ENCODE measurements around the gene ARHGAP44. TPM values are rescaled to one million over a fixed set of nuclear protein-coding genes. Genes with fewer than 3 reads are reported as not detected.

ARHGAP44 gene
- total and polyA plus RNA-seq, 2 donors (not counting 3 experiments of a cell fraction or from before 2014, with no cell fraction given) = 0.11 to 0.42 TPM

DNA sequence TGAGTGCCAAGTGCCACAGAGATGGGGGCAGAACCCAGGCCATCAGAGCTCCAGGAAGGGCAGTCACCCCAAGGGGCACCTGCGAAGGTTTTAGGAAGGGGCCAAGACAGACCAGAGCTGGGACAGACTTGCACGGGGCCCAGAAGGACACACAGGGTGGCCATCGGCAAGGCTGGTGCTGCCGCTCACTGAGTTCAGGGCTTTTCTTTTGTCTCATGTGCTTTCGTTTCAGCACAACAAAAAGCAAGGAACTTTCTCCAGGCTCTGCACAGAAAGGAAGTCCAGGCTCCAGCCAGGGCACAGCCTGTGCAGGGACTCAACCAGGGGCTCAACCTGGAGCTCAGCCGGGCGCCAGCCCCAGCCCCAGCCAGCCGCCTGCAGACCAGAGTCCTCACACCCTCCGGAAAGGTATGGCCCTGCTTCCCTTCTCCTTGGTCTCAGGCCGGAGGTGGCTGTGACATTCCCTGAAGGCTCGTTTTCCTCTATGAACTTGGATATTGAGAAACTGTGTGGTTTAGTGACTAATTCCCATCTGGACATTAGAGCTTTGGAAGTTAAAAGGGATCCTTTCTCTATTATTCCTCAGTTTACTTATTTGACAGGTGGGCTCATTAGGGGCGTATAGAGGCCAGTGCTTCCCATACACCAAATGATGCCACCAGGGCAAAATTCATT lies 190.7 kb downstream of the ARHGAP44 start:
- no TSS peak for BruUV-seq (replicated peaks)
- dilution Hi-C loops (cut with MboI; ENCODE audit: extremely low pct_ligation_motif_present, low sequenced_read_pairs) = no loop called here

DNA sequence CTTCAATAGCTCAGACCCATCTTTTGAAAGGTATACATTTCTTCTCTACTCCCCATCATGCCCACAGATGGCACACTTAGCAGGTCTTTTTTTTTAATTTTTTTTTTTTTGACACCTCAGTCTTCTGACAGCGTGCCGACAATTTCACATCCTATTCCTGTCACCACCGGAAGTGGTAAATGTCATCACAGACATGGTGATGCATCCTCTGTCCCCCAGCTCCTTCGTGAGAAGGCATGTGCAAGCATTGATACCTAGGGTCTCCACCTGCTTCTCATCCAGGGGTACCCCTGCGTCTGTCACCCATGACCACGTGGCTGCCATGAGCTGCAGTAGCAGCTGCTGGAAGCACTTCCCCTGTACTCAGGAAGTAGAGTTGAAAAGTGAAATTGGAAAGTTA lies 192.9 kb downstream of the ARHGAP44 start:
- TF ChIP-seq, protein P1, sequence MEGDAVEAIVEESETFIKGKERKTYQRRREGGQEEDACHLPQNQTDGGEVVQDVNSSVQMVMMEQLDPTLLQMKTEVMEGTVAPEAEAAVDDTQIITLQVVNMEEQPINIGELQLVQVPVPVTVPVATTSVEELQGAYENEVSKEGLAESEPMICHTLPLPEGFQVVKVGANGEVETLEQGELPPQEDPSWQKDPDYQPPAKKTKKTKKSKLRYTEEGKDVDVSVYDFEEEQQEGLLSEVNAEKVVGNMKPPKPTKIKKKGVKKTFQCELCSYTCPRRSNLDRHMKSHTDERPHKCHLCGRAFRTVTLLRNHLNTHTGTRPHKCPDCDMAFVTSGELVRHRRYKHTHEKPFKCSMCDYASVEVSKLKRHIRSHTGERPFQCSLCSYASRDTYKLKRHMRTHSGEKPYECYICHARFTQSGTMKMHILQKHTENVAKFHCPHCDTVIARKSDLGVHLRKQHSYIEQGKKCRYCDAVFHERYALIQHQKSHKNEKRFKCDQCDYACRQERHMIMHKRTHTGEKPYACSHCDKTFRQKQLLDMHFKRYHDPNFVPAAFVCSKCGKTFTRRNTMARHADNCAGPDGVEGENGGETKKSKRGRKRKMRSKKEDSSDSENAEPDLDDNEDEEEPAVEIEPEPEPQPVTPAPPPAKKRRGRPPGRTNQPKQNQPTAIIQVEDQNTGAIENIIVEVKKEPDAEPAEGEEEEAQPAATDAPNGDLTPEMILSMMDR (IDR thresholded peaks at IDR 0.05; ENCODE audit: extremely low read depth in 1 of 2, insufficient read depth in 1 of 2, low read depth in 1 of 2, low read length in 2 of 2) = no peak
- no peaks in the 10 kb centered on the region for H3K9me1 ChIP-seq (replicated peaks; ENCODE audit: control insufficient read depth, extremely low read depth, insufficient read depth, low read length)
- H3K79me2 ChIP-seq (ENCODE audit: control insufficient read depth, insufficient read depth, low read length) = no peaks in the 10 kb centered on the region
- no peak overlapping the region for H2AFZ ChIP-seq (ENCODE audit: low read depth, low read length)
- BruUV-seq (replicated peaks) = no TSS peak
- no peak overlapping the region for H3K9ac ChIP-seq (replicated peaks; ENCODE audit: extremely low read depth, insufficient read depth, low read length)
- no peaks in the 10 kb centered on the region for H3K4me1 ChIP-seq (ENCODE audit: control insufficient read depth, extremely low read depth, insufficient read depth, low read length)
- no peaks in the 10 kb centered on the region for H3K36me3 ChIP-seq (ENCODE audit: control insufficient read depth in 2 of 2, extremely low read depth in 1 of 2, insufficient read depth in 2 of 2, low read length in 2 of 2)
- ChIA-PET POLR2A (no interaction called here), CTCF (no interaction called here)
- intact Hi-C loops (cut with micrococcal nuclease) = no loop called here
- no peak overlapping the region for H3K27ac ChIP-seq (ENCODE audit: insufficient read depth, low read depth, low read length)
- DNase-seq (ENCODE audit: low read depth, low spot score) (no peak), FAIRE-seq (no peak)
- dilution Hi-C loops (cut with MboI; ENCODE audit: extremely low pct_ligation_motif_present, low sequenced_read_pairs) = no loop called here
- H3K9me3 ChIP-seq (replicated peaks; ENCODE audit: control insufficient read depth, insufficient read depth, low read length) = no peaks in the 10 kb centered on the region
- H3K4me2 ChIP-seq (ENCODE audit: insufficient read depth, low read length) = no peak overlapping the region
- no peak overlapping the region for H3K4me3 ChIP-seq (replicated peaks in 1 of 3; ENCODE audit: insufficient read depth in 1 of 3, low read depth in 1 of 3, low read length in 3 of 3)
- no peaks in the 10 kb centered on the region for H4K20me1 ChIP-seq (replicated peaks; ENCODE audit: control insufficient read depth, extremely low read depth, insufficient read depth, low read length)
- H3K27me3 ChIP-seq (ENCODE audit: control insufficient read depth in 2 of 2, insufficient read depth in 2 of 2, low read length in 2 of 2) = no peaks in the 10 kb centered on the region

More for the DNA sequence above, 190.7 kb downstream of the ARHGAP44 start:
- H3K9ac ChIP-seq (replicated peaks; ENCODE audit: extremely low read depth, insufficient read depth, low read length) = no peak overlapping the region
- no peaks in the 10 kb centered on the region for H3K79me2 ChIP-seq (ENCODE audit: control insufficient read depth, insufficient read depth, low read length)
- H3K4me1 ChIP-seq (ENCODE audit: control insufficient read depth, extremely low read depth, insufficient read depth, low read length) = no peaks in the 10 kb centered on the region
- H3K9me1 ChIP-seq (replicated peaks; ENCODE audit: control insufficient read depth, extremely low read depth, insufficient read depth, low read length) = no peaks in the 10 kb centered on the region
- no peaks in the 10 kb centered on the region for H3K27me3 ChIP-seq (ENCODE audit: control insufficient read depth in 2 of 2, insufficient read depth in 2 of 2, low read length in 2 of 2)
- FAIRE-seq = no peak
- no peak overlapping the region for H3K4me3 ChIP-seq (replicated peaks in 1 of 3; ENCODE audit: insufficient read depth in 1 of 3, low read depth in 1 of 3, low read length in 3 of 3)
- no peak overlapping the region for H3K4me2 ChIP-seq (ENCODE audit: insufficient read depth, low read length)
- TF ChIP-seq POLR2AphosphoS5 (IDR thresholded peaks at IDR 0.05; ENCODE audit: insufficient read depth, low read depth, low read length) (no peak), GATA2 (IDR thresholded peaks at IDR 0.05; ENCODE audit: insufficient read depth, insufficient read length, low read depth, low read length) (no peak), FOS (IDR thresholded peaks at IDR 0.05; ENCODE audit: borderline replicate concordance, insufficient read depth, low read length) (no peak), MYC (IDR thresholded peaks at IDR 0.05; ENCODE audit: low read depth, low read length) (no peak), EZH2 (IDR thresholded peaks at IDR 0.05; ENCODE audit: borderline replicate concordance, low read depth, low read length, severe bottlenecking) (no peak)
- TF ChIP-seq, protein P2, sequence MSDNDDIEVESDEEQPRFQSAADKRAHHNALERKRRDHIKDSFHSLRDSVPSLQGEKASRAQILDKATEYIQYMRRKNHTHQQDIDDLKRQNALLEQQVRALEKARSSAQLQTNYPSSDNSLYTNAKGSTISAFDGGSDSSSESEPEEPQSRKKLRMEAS (IDR thresholded peaks at IDR 0.05; ENCODE audit: insufficient read depth, insufficient read length) = no peak
- no peak overlapping the region for H3K27ac ChIP-seq (ENCODE audit: insufficient read depth, low read depth, low read length)
- DNase-seq (ENCODE audit: low read depth, low spot score) = no peak
- no peaks in the 10 kb centered on the region for H3K9me3 ChIP-seq (replicated peaks; ENCODE audit: control insufficient read depth, insufficient read depth, low read length)
- no peaks in the 10 kb centered on the region for H4K20me1 ChIP-seq (replicated peaks; ENCODE audit: control insufficient read depth, extremely low read depth, insufficient read depth, low read length)
- no peak overlapping the region for H2AFZ ChIP-seq (ENCODE audit: low read depth, low read length)
- CTCF ChIA-PET = interaction anchor here (1.4 kb wide), 1 partner anchor 18 kb away, joined by 3 read pairs; no protein-coding TSS in a partner anchor
- no peaks in the 10 kb centered on the region for H3K36me3 ChIP-seq (ENCODE audit: control insufficient read depth in 2 of 2, extremely low read depth in 1 of 2, insufficient read depth in 2 of 2, low read length in 2 of 2)
- POLR2A ChIA-PET = interaction anchor here (0.7 kb wide), 1 partner anchor 1056 kb away, joined by 3 read pairs; no protein-coding TSS in a partner anchor
- intact Hi-C loops (cut with micrococcal nuclease) = no loop called here

All from endothelial cell of umbilical vein (primary cell).